IMR-90 (cell line): ENCODE measurements around the gene RHOU. TPM values are rescaled to one million over a fixed set of nuclear protein-coding genes. Genes with fewer than 3 reads are reported as not detected.

Source experiments
- ATAC-seq: fragments of 200-7000 bp; cut with Tn5 transposase; 2 replicates; pipeline ENCODE4 v1.9.1; 2020; ENCODE audit warnings: low read depth, mild to moderate bottlenecking, moderate library complexity
- BruUV-seq: library from RNA; stranded (reverse); fragments of 400-500 nt; replicated peaks from 2 replicates; lab custom pipeline; 2021; lab: Mats Ljungman, UMichigan
- CTCF ChIA-PET: fragments of 300-600 bp; formaldehyde crosslinking; extraction: SDS; loops from one replicate; lab custom pipeline; 2021; ENCODE audit warnings: antibody characterized with exemption; lab: Yijun Ruan, JAX
- POLR2A ChIA-PET: fragments of 300-600 bp; sonication (Branson Sonifier 250); formaldehyde crosslinking; loops from one replicate; lab custom pipeline; 2022; ENCODE audit warnings: antibody characterized with exemption; ENCODE audit not compliant: unreplicated experiment; lab: Charles Lee
- DNase-seq: peaks from one replicate; pipeline ENCODE4 v3.0.0; 2013
- H2AFZ ChIP-seq: replicated peaks from 2 replicates; pipeline ENCODE3; 2013; ENCODE audit warnings: low read length, mild to moderate bottlenecking; ENCODE audit not compliant: poor library complexity
- H2AK5ac ChIP-seq: 2 replicates; pipeline ENCODE4 v1.6.1; 2013; ENCODE audit warnings: low read depth, low read length, inconsistent platforms
- H2AK9ac ChIP-seq: replicated peaks from 2 replicates; pipeline ENCODE3; 2013; ENCODE audit warnings: mild to moderate bottlenecking, low read depth, low read length, moderate library complexity; ENCODE audit not compliant: poor library complexity
- H2BK120ac ChIP-seq: 2 replicates; pipeline ENCODE4 v1.6.1; 2013; ENCODE audit warnings: low read depth, low read length, inconsistent platforms
- H2BK15ac ChIP-seq: 3 replicates; pipeline ENCODE4 v1.6.1; 2013; ENCODE audit warnings: low read depth, low read length, inconsistent platforms
- H2BK20ac ChIP-seq: 2 replicates; pipeline ENCODE4 v1.6.1; 2013; ENCODE audit warnings: low read depth, mild to moderate bottlenecking, inconsistent platforms, low read length, moderate library complexity
- H2BK5ac ChIP-seq: 2 replicates; pipeline ENCODE4 v1.6.1; 2013; ENCODE audit warnings: mild to moderate bottlenecking, low read depth, low read length, inconsistent platforms; ENCODE audit not compliant: poor library complexity, severe bottlenecking
- H3K14ac ChIP-seq: replicated peaks from 2 replicates; pipeline ENCODE4 v1.6.1; 2013; ENCODE audit warnings: low read depth, low read length, inconsistent platforms
- H3K18ac ChIP-seq: 2 replicates; pipeline ENCODE4 v1.6.1; 2013; ENCODE audit warnings: low read depth, low read length, control low read depth
- H3K23ac ChIP-seq: 2 replicates; pipeline ENCODE4 v1.6.1; 2013; ENCODE audit warnings: low read depth, low read length, inconsistent platforms
- H3K27ac ChIP-seq: 2 replicates; pipeline ENCODE4 v1.5.1; 2013; ENCODE audit warnings: mild to moderate bottlenecking, control low read depth, low read length; ENCODE audit not compliant: insufficient read depth
- H3K27me3 ChIP-seq: 2 replicates; pipeline ENCODE4 v1.6.1; 2013; ENCODE audit warnings: low read length; ENCODE audit not compliant: control insufficient read depth, insufficient read depth
- H3K36me3 ChIP-seq: 2 replicates; pipeline ENCODE4 v1.6.1; 2013; ENCODE audit warnings: low read length, mixed read lengths; ENCODE audit not compliant: control insufficient read depth, insufficient read depth
- H3K4ac ChIP-seq: 2 replicates; pipeline ENCODE4 v1.6.1; 2013; ENCODE audit warnings: low read depth, low read length, inconsistent platforms
- H3K4me1 ChIP-seq: 2 replicates; pipeline ENCODE4 v1.6.1; 2013; ENCODE audit warnings: low read length, mixed read lengths; ENCODE audit not compliant: control insufficient read depth, insufficient read depth
- H3K4me2 ChIP-seq: 2 replicates; pipeline ENCODE4 v1.6.1; 2013; ENCODE audit warnings: low read depth, mild to moderate bottlenecking, control low read depth, low read length, moderate library complexity
- H3K4me3 ChIP-seq: 2 replicates; pipeline ENCODE4 v1.5.1; 2013; ENCODE audit warnings: low read depth, mild to moderate bottlenecking, control low read depth, low read length, moderate library complexity; ENCODE audit not compliant: insufficient read depth
- H3K56ac ChIP-seq: 2 replicates; pipeline ENCODE4 v1.6.1; 2013; ENCODE audit warnings: low read length, inconsistent platforms; ENCODE audit not compliant: insufficient read depth; ENCODE audit errors: extremely low read depth
- H3K79me1 ChIP-seq, 2 experiments: 2 replicates each; pipeline ENCODE4 v1.6.1; 2013; ENCODE audit warnings: low read length in 2 of 2, inconsistent platforms in 1 of 2, low read depth in 1 of 2
- H3K9ac ChIP-seq: 2 replicates; pipeline ENCODE4 v1.6.1; 2013; ENCODE audit warnings: low read depth, low read length, control low read depth
- H3K9me1 ChIP-seq: 2 replicates; pipeline ENCODE4 v1.6.1; 2013; ENCODE audit warnings: low read length, inconsistent platforms; ENCODE audit not compliant: insufficient read depth
- H3K9me3 ChIP-seq: 2 replicates; pipeline ENCODE4 v1.6.1; 2013; ENCODE audit warnings: low read length; ENCODE audit not compliant: control insufficient read depth, insufficient read depth
- H4K20me1 ChIP-seq: 2 replicates; pipeline ENCODE4 v1.6.1; 2013; ENCODE audit warnings: low read length, inconsistent platforms; ENCODE audit not compliant: insufficient read depth
- H4K5ac ChIP-seq: 2 replicates; pipeline ENCODE4 v1.6.1; 2013; ENCODE audit warnings: mild to moderate bottlenecking, low read depth, low read length, control low read depth
- H4K8ac ChIP-seq, 2 experiments: 2 replicates each; pipeline ENCODE4 v1.6.1; 2013; ENCODE audit warnings: low read depth in 2 of 2, low read length in 2 of 2, control low read depth in 1 of 2, inconsistent platforms in 1 of 2
- H4K91ac ChIP-seq: 2 replicates; pipeline ENCODE4 v1.6.1; 2013; ENCODE audit warnings: low read depth, low read length, inconsistent platforms; ENCODE audit not compliant: insufficient read depth
- BHLHE40 ChIP-seq: fragments of 150-350 bp; IDR thresholded peaks from 2 replicates; pipeline ENCODE4 v1.6.1; 2016; ENCODE audit warnings: mild to moderate bottlenecking, low read depth, low read length
- CEBPB ChIP-seq: IDR thresholded peaks from 2 replicates; pipeline ENCODE4 v1.6.1; 2012; ENCODE audit warnings: low read depth, low read length, improper control_type of control experiment
- CHD1 ChIP-seq: IDR thresholded peaks from 2 replicates; pipeline ENCODE4 v1.6.1; 2012; ENCODE audit warnings: low read depth, low read length, improper control_type of control experiment
- FOS ChIP-seq: fragments of 150-350 bp; IDR thresholded peaks from 2 replicates; pipeline ENCODE4 v1.6.1; 2016; ENCODE audit warnings: low read depth, low read length
- MAFK ChIP-seq: IDR thresholded peaks from 2 replicates; pipeline ENCODE4 v1.6.1; 2012; ENCODE audit warnings: low read depth, low read length, improper control_type of control experiment
- MAZ ChIP-seq: IDR thresholded peaks from 2 replicates; pipeline ENCODE4 v1.6.1; 2012; ENCODE audit warnings: low read depth, mild to moderate bottlenecking, low read length, improper control_type of control experiment, moderate library complexity, borderline replicate concordance
- MXI1 ChIP-seq: IDR thresholded peaks from 2 replicates; pipeline ENCODE4 v1.6.1; 2012; ENCODE audit warnings: low read depth, mild to moderate bottlenecking, low read length, moderate library complexity, borderline replicate concordance
- NFE2L2 ChIP-seq: fragments of 150-350 bp; IDR thresholded peaks from 2 replicates; pipeline ENCODE4 v1.6.1; 2016; ENCODE audit warnings: low read depth, mild to moderate bottlenecking, low read length
- POLR2A ChIP-seq: IDR thresholded peaks from 2 replicates; pipeline ENCODE4 v1.6.1; 2012; ENCODE audit warnings: mild to moderate bottlenecking, low read depth, low read length
- RAD21 ChIP-seq: IDR thresholded peaks from 2 replicates; pipeline ENCODE4 v1.6.1; 2012; ENCODE audit warnings: low read length, improper control_type of control experiment
- RCOR1 ChIP-seq: IDR thresholded peaks from 2 replicates; pipeline ENCODE4 v1.6.1; 2012; ENCODE audit warnings: mild to moderate bottlenecking, low read length, improper control_type of control experiment; ENCODE audit not compliant: insufficient replicate concordance
- RFX5 ChIP-seq: IDR thresholded peaks from 2 replicates; pipeline ENCODE4 v1.8.0; 2012; ENCODE audit warnings: low read depth, mild to moderate bottlenecking, low read length, moderate library complexity
- SMC3 ChIP-seq: fragments of 150-350 bp; IDR thresholded peaks from 2 replicates; pipeline ENCODE4 v1.6.1; 2016; ENCODE audit warnings: low read depth, mild to moderate bottlenecking, antibody characterized with exemption, low read length, moderate library complexity
- dilution Hi-C: fragments of 300-500 bp; cut with HindIII; formaldehyde crosslinking; loops from one replicate; pipeline ENCODE4 v1.14.3; 2018; ENCODE audit warnings: low sequenced_read_pairs; ENCODE audit not compliant: unreplicated experiment
- in situ Hi-C: fragments of 300-500 bp; cut with MboI; formaldehyde crosslinking; loops from 3 replicates; pipeline ENCODE4 v1.14.3; 2019; ENCODE audit warnings: low sequenced_read_pairs, inconsistent platforms, mixed read lengths
- intact Hi-C: fragments of 100-400 bp; cut with micrococcal nuclease; formaldehyde crosslinking; loops from 2 replicates; pipeline ENCODE4 v1.10.0; 2022
- polyA plus RNA-seq, 3 experiments: library from polyadenylated mRNA; depleted of rRNA; stranded (reverse); fragments of >200 nt; gene quantifications; 2 replicates each; pipeline ENCODE4 v1.2.3, GENCODE V29; 2012; ENCODE audit warnings: low replicate concordance in 1 of 3
- total RNA-seq: library from RNA; depleted of rRNA; stranded (reverse); fragments of >200 nt; gene quantifications from 2 replicates; pipeline ENCODE4 v1.2.3, GENCODE V29; 2012
- TF ChIP-seq, protein P1 (sequence below): fragments of 150-350 bp; IDR thresholded peaks from 2 replicates; pipeline ENCODE4 v1.6.1; 2017; ENCODE audit warnings: mild to moderate bottlenecking, antibody characterized with exemption, low read length, low read depth
- TF ChIP-seq, protein P2 (sequence below): fragments of 150-350 bp; IDR thresholded peaks from 2 replicates; pipeline ENCODE4 v1.6.1; 2016; ENCODE audit warnings: low read depth, mild to moderate bottlenecking, low read length, moderate library complexity, borderline replicate concordance
- TF ChIP-seq, protein P3 (sequence below): conservative IDR thresholded peaks from 2 replicates; pipeline ENCODE4 v1.5.1; 2012; ENCODE audit warnings: mild to moderate bottlenecking, low read depth, low read length, improper control_type of control experiment

Gene RHOU
- total and polyA plus RNA-seq, 2 of the 4 experiments (the other 2 are of a cell fraction), result 0.44 to 0.72 TPM

DNA sequence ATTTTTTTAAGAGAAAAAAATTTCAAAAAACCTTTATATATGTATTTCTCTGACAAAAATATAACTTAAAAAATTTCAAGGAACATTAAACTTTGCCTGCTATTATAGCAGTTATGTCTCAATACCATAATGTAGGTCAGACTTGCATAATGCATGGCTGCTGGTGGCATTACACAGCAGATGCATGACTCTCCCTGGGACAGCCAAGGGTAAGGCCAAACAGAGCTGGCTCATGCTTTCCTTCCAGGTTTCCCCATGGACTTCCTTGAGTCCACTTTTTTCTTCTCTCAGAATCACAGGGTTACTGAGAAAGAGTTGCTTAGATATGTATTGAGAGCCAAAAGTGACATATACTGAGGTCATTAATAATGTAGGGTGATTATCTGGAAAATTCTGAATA, 43.7 kb downstream of the RHOU start:
- POLR2A ChIA-PET, result no interaction called here
- Histone ChIP-seq H3K14ac (no peak overlapping the region), H3K4me2 (no peak overlapping the region), H2BK120ac (no peak overlapping the region), H2AK9ac (no peak overlapping the region), H3K9ac (no peak overlapping the region), H4K20me1 (no peaks in the 10 kb centered on the region), H3K36me3 (no peaks in the 10 kb centered on the region), H3K56ac (no peak overlapping the region), H3K18ac (no peak overlapping the region), H3K79me1 (no peaks in the 10 kb centered on the region), H3K4ac (no peak overlapping the region), H3K23ac (no peak overlapping the region), H3K9me1 (peaks cover 12% of the 10 kb centered on the region), H3K9me3 (no peaks in the 10 kb centered on the region), H4K91ac (no peak overlapping the region), H4K5ac (no peak overlapping the region), H3K4me1 (peaks cover 22% of the 10 kb centered on the region), H2BK20ac (no peak overlapping the region), H3K4me3 (no peak overlapping the region), H2BK5ac (no peak overlapping the region), H4K8ac (no peak overlapping the region), H2AFZ (no peak overlapping the region), H3K27me3 (no peaks in the 10 kb centered on the region), H3K27ac (no peak overlapping the region), H2BK15ac (no peak overlapping the region), H2AK5ac (no peak overlapping the region)
- intact Hi-C loops (no loop called here), in situ Hi-C loops (no loop called here), dilution Hi-C loops (no loop called here)
- no peak for DNase-seq
- CTCF ChIA-PET, result no interaction called here
- no peak for ATAC-seq
- TF ChIP-seq, protein P1, sequence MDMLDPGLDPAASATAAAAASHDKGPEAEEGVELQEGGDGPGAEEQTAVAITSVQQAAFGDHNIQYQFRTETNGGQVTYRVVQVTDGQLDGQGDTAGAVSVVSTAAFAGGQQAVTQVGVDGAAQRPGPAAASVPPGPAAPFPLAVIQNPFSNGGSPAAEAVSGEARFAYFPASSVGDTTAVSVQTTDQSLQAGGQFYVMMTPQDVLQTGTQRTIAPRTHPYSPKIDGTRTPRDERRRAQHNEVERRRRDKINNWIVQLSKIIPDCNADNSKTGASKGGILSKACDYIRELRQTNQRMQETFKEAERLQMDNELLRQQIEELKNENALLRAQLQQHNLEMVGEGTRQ, result no peak
- TF ChIP-seq MXI1 (no peak), MAFK (no peak), RCOR1 (no peak), RAD21 (no peak), MAZ (no peak), BHLHE40 (no peak), CEBPB (no peak), FOS (no peak), POLR2A (no peak), CHD1 (no peak), RFX5 (no peak), NFE2L2 (no peak), SMC3 (no peak)
- TF ChIP-seq, protein P2, sequence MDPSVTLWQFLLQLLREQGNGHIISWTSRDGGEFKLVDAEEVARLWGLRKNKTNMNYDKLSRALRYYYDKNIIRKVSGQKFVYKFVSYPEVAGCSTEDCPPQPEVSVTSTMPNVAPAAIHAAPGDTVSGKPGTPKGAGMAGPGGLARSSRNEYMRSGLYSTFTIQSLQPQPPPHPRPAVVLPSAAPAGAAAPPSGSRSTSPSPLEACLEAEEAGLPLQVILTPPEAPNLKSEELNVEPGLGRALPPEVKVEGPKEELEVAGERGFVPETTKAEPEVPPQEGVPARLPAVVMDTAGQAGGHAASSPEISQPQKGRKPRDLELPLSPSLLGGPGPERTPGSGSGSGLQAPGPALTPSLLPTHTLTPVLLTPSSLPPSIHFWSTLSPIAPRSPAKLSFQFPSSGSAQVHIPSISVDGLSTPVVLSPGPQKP, result no peak
- TF ChIP-seq, protein P3, sequence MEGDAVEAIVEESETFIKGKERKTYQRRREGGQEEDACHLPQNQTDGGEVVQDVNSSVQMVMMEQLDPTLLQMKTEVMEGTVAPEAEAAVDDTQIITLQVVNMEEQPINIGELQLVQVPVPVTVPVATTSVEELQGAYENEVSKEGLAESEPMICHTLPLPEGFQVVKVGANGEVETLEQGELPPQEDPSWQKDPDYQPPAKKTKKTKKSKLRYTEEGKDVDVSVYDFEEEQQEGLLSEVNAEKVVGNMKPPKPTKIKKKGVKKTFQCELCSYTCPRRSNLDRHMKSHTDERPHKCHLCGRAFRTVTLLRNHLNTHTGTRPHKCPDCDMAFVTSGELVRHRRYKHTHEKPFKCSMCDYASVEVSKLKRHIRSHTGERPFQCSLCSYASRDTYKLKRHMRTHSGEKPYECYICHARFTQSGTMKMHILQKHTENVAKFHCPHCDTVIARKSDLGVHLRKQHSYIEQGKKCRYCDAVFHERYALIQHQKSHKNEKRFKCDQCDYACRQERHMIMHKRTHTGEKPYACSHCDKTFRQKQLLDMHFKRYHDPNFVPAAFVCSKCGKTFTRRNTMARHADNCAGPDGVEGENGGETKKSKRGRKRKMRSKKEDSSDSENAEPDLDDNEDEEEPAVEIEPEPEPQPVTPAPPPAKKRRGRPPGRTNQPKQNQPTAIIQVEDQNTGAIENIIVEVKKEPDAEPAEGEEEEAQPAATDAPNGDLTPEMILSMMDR, result no peak
- BruUV-seq, result no TSS peak
